ENCODE measurements around the gene UGP2. TPM values are rescaled to one million over a fixed set of nuclear protein-coding genes. Genes with fewer than 3 reads are reported as not detected.
A peak's percentile ranks its signal among the peaks of the same experiment; 100 is the strongest.

The UGP2 gene
- total RNA-seq, 1 experiment from 2014 or later: 883 TPM

- no peak overlapping the region for H3K56ac ChIP-seq (ENCODE audit: insufficient read length, low read depth, low read length)
- no peaks in the 10 kb centered on the region for H3K27me3 ChIP-seq (ENCODE audit: insufficient read depth, low read length)
- no peaks in the 10 kb centered on the region; a peak in 1 of 5 replicates for H3K9me3 Mint-ChIP-seq
- peaks cover 3 to 7% (median 6%) of the 10 kb centered on the region in 3 experiments; a peak in 6 of 7 replicates for H3K36me3 Mint-ChIP-seq (ENCODE audit: insufficient read depth in 1 of 3, low read depth in 3 of 3)
- no peak overlapping the region for H3K14ac ChIP-seq (ENCODE audit: insufficient read depth, low read length)
- DNase-seq: no peak
- H2BK20ac ChIP-seq (ENCODE audit: low read depth, low read length, poor library complexity, severe bottlenecking): no peak overlapping the region
- H4K91ac ChIP-seq (ENCODE audit: insufficient read length, low read depth, low read length): no peak overlapping the region
- no peaks in the 10 kb centered on the region for H3K4me1 ChIP-seq (ENCODE audit: insufficient read depth, low read length)
- no peak overlapping the region for H3T11ph ChIP-seq (ENCODE audit: low read length)
- H3K4me1 Mint-ChIP-seq: peaks cover 13 to 19% of the 10 kb centered on the region in 2 experiments
- no peaks in the 10 kb centered on the region for H3K79me2 ChIP-seq (ENCODE audit: insufficient read depth, low read length)
- no peak overlapping the region for H4K5ac ChIP-seq (ENCODE audit: insufficient read length, low read depth, low read length)
- H3K4me3 Mint-ChIP-seq: no peak overlapping the region
- H2AK5ac ChIP-seq (ENCODE audit: insufficient read length, low read length): no peak overlapping the region
- peak overlapping the region in 1 of 3 experiments; percentile 59; a peak in 2 of 7 replicates for H3K27ac Mint-ChIP-seq
- no peak overlapping the region for H3K27ac ChIP-seq (ENCODE audit: insufficient read length, low read depth, low read length)
- H3K23me2 ChIP-seq (ENCODE audit: insufficient read length, low read depth, low read length, poor library complexity, severe bottlenecking): no peaks in the 10 kb centered on the region
- no peaks in the 10 kb centered on the region for H3K79me1 ChIP-seq (ENCODE audit: insufficient read depth, low read depth, low read length, poor library complexity, severe bottlenecking)
- H2BK5ac ChIP-seq (ENCODE audit: insufficient read length, low read length): no peak overlapping the region
- H2AFZ ChIP-seq (ENCODE audit: low read length): no peak overlapping the region
- no peak for TF ChIP-seq CTCF (conservative IDR thresholded peaks at IDR 0.05)
- no peak overlapping the region for H2BK15ac ChIP-seq (ENCODE audit: low read depth, low read length)
- WGBS (ENCODE audit: extremely low coverage, insufficient read length, low lambda C conversion rate): no CpG with 5 or more reads among the region's 3 CpGs
- no peaks in the 10 kb centered on the region for H4K20me1 ChIP-seq (ENCODE audit: control insufficient read depth, insufficient read depth, insufficient read length)
- no peak overlapping the region for H3K4me2 ChIP-seq (ENCODE audit: insufficient read depth, insufficient read length, low read length)
- H2BK12ac ChIP-seq (ENCODE audit: insufficient read length, low read depth, low read length): no peak overlapping the region
- H3K23ac ChIP-seq (ENCODE audit: insufficient read length, low read depth, low read length): no peak overlapping the region
- no peaks in the 10 kb centered on the region for H3K27me3 Mint-ChIP-seq (ENCODE audit: low read depth)
- H4K8ac ChIP-seq (replicated peaks; ENCODE audit: insufficient read length, low read depth, low read length): no peak overlapping the region
- H3K9me3 ChIP-seq (ENCODE audit: control insufficient read depth, low read depth, low read length): no peaks in the 10 kb centered on the region
- no peak overlapping the region for H3K18ac ChIP-seq (ENCODE audit: insufficient read length, low read depth, low read length)
- H2BK120ac ChIP-seq (ENCODE audit: low read depth, low read length, poor library complexity, severe bottlenecking): no peak overlapping the region
- no peak overlapping the region for H3K4ac ChIP-seq (ENCODE audit: low read depth, low read length)
- H3K9ac ChIP-seq (ENCODE audit: extremely low read depth, insufficient read length, low read length): no peak overlapping the region
Measured at GRCh38 chr2:63796796-63797195, 44.9 kb upstream of the UGP2 start.

Data from H9 (cell line).